ENCODE data around the gene SIDT2.

Gene SIDT2

DNA sequence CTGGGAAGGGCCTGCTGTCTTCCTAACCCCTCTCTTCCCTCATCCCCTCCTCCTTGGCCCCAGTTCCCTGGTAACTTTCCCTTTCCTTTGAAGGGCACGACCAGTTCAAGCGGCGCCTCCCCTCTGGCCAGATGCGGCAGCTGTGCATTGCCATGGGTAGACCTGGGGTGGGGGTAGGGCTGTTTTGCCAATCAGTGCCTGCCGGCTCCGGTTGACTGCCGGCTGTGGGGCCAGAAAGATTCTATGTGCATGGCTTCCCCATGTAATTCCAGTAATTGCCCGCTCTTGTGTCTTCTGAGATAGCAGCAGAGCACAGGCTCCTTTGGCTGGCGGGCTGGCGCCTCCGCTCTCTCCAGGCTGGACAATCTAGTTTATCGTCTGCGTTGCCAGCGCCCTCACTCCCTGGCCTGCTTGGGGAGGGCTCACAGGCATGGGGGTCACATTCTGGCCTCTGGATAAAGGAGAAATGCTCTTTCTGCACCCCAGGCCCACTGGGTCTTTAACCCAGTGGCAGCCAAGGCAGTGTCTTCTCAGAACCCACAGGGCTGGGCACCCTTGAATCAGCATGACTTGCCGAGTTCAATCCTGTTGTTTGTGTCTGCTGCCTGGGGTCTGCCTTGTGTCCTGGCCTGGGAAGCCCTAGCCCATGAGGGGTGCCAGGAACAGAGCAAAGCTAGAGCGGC, 9.4 kb downstream of the SIDT2 start:
- Histone ChIP-seq H3K36me3 (ENCODE audit: control insufficient read depth in 5 of 5, insufficient read depth in 5 of 5, low read length in 5 of 5) (peaks cover 3 to 90% (median 75%) of the 10 kb centered on the region in 5 donors), H3K4me1 (ENCODE audit: control insufficient read depth in 5 of 5, insufficient read depth in 5 of 5, low read length in 5 of 5) (peaks cover 0 to 47% (median 27%) of the 10 kb centered on the region in 5 donors), H3K27me3 (ENCODE audit: control insufficient read depth in 5 of 5, insufficient read depth in 4 of 5, low read length in 5 of 5) (no peaks in the 10 kb centered on the region), H3K27ac (ENCODE audit: low read depth, low read length) (no peak overlapping the region), H3K4me3 (ENCODE audit: low read depth in 1 of 5, low read length in 5 of 5) (no peak overlapping the region), H3K9ac (ENCODE audit: low read length in 5 of 5) (no peak overlapping the region), H3K9me3 (ENCODE audit: control insufficient read depth in 5 of 5, low read length in 5 of 5) (no peaks in the 10 kb centered on the region)

DNA sequence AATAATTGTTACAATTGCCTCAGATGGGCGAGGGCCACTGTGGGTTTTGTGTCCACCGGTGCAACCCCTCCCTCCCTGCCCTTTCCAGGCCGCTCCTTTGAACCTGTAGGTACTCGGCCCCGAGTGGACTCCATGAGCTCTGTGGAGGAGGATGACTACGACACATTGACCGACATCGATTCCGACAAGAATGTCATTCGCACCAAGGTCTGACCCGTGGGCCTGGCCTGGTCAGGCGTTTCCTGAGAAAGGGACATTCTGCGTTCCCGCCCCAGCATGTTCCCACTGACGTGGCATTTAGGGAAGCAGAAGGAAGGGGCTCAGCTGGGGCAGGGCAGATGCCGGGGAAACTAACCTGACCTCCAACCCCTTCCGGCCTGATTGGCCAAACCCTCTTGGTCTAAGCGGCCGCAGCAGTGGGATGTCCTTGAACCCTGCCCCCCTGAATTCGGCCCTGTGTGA, 10.1 kb downstream of the SIDT2 start:
- Histone ChIP-seq H3K27me3 (ENCODE audit: control insufficient read depth in 5 of 5, insufficient read depth in 4 of 5, low read length in 5 of 5) (no peaks in the 10 kb centered on the region), H3K27ac (ENCODE audit: low read depth, low read length) (no peak overlapping the region), H3K4me3 (ENCODE audit: low read depth in 1 of 5, low read length in 5 of 5) (no peak overlapping the region), H3K9ac (ENCODE audit: low read length in 5 of 5) (peak overlapping the region in 1 of 5 donors; percentile 43), H3K4me1 (ENCODE audit: control insufficient read depth in 5 of 5, insufficient read depth in 5 of 5, low read length in 5 of 5) (peaks cover 0 to 51% (median 27%) of the 10 kb centered on the region in 5 donors), H3K9me3 (ENCODE audit: control insufficient read depth in 5 of 5, low read length in 5 of 5) (no peaks in the 10 kb centered on the region), H3K36me3 (ENCODE audit: control insufficient read depth in 5 of 5, insufficient read depth in 5 of 5, low read length in 5 of 5) (peaks cover 3 to 91% (median 81%) of the 10 kb centered on the region in 5 donors)

DNA sequence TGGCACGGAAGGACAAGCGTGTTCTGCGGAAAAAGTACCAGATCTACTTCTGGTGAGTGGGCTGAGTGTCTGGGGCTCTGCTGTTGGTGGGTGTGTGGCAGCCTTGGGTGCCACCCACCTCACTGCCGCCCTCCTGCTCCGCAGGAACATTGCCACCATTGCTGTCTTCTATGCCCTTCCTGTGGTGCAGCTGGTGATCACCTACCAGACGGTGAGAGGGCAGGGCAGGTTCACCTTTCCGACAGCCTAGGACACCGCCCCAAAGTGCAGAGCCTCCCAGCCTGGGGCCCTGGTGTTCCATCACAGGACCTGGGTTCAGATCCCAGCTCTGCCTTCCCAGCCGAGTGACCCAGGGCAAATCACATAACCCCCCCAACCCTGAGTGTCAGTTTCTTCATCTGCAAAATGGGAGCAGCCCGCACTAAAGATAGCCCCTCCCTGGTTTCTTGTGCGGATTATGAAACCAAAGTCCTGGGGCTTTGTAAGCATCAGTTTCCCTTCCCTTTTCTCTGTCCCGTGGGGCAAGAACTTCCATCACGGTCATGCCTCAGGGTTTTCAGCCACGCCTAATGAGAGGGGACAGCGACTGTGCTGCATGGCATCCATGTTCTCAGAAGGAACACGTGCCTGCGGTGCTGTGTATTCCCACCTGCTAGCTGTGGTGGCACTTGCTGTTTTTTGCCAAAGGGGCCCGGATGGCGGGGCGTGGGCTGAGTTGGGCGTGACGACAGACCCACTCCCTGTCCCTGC, 10.8 kb downstream of the SIDT2 start:
- Histone ChIP-seq H3K27me3 (ENCODE audit: control insufficient read depth in 5 of 5, insufficient read depth in 4 of 5, low read length in 5 of 5) (no peaks in the 10 kb centered on the region), H3K4me3 (ENCODE audit: low read depth in 1 of 5, low read length in 5 of 5) (no peak overlapping the region), H3K9me3 (ENCODE audit: control insufficient read depth in 5 of 5, low read length in 5 of 5) (no peaks in the 10 kb centered on the region), H3K36me3 (ENCODE audit: control insufficient read depth in 5 of 5, insufficient read depth in 5 of 5, low read length in 5 of 5) (peaks cover under 1 to 91% (median 80%) of the 10 kb centered on the region in 5 donors), H3K9ac (ENCODE audit: low read length in 5 of 5) (peak overlapping the region in 1 of 5 donors; percentile 43), H3K4me1 (ENCODE audit: control insufficient read depth in 5 of 5, insufficient read depth in 5 of 5, low read length in 5 of 5) (peaks cover 0 to 59% (median 34%) of the 10 kb centered on the region in 5 donors), H3K27ac (ENCODE audit: low read depth, low read length) (no peak overlapping the region)

DNA sequence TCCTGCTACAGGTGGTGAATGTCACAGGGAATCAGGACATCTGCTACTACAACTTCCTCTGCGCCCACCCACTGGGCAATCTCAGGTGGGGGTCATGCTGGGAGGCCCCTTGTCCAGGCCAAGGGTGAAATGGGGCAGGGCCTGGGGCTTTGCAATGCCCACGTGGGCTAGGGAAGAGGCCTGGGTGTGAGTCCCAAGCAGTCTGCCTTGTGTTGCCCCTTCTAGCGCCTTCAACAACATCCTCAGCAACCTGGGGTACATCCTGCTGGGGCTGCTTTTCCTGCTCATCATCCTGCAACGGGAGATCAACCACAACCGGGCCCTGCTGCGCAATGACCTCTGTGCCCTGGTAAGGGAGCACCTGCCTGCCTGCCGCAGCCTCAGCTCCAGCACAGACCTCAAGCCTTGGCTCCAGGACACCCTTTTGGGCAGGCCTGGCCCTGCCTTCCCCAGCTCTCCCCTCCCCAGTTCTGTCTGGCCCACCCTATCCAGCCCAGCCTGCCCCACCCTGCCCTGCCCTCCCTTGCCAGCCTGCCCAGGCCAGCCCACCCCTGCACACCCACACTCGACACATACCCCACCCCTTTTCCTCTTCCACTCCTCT, 11.5 kb downstream of the SIDT2 start:
- H3K27ac ChIP-seq (ENCODE audit: low read depth, low read length) = no peak overlapping the region
- peaks cover 0 to 89% (median 77%) of the 10 kb centered on the region in 5 donors for H3K36me3 ChIP-seq (ENCODE audit: control insufficient read depth in 5 of 5, insufficient read depth in 5 of 5, low read length in 5 of 5)

DNA sequence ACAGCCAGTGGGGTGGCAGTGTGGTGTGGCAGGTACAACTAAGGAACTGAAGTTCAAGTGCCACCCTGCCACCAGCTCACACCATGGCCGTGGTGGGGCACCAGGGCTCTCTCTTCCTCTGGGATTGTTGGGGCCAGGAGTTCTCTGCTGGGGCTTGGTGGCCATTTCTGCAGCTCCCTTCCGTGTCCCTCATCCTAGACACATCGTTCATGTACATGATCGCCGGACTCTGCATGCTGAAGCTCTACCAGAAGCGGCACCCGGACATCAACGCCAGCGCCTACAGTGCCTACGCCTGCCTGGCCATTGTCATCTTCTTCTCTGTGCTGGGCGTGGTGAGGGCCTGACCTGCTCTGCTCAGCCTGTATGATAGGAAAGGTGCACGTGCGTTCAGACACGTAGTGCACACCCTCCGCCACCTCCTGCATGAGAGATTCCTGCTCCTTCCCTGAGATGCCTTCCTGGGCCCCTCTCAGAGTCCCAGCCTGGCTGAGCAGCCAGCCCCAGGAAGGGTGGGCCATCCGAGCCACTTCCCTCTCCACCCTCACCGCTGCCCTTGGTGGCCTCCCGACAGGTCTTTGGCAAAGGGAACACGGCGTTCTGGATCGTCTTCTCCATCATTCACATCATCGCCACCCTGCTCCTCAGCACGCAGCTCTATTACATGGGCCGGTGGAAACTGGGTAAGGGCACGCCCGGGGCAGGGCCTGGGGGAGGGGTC, 13.3 kb downstream of the SIDT2 start:
- Histone ChIP-seq H3K4me1 (ENCODE audit: control insufficient read depth in 5 of 5, insufficient read depth in 5 of 5, low read length in 5 of 5) (peaks cover 0 to 51% (median 32%) of the 10 kb centered on the region in 5 donors), H3K36me3 (ENCODE audit: control insufficient read depth in 5 of 5, insufficient read depth in 5 of 5, low read length in 5 of 5) (peaks cover 0 to 93% (median 87%) of the 10 kb centered on the region in 5 donors), H3K9ac (ENCODE audit: low read length in 5 of 5) (no peak overlapping the region), H3K27ac (ENCODE audit: low read depth, low read length) (no peak overlapping the region), H3K9me3 (ENCODE audit: control insufficient read depth in 5 of 5, low read length in 5 of 5) (no peaks in the 10 kb centered on the region), H3K4me3 (ENCODE audit: low read depth in 1 of 5, low read length in 5 of 5) (no peak overlapping the region), H3K27me3 (ENCODE audit: control insufficient read depth in 5 of 5, insufficient read depth in 4 of 5, low read length in 5 of 5) (no peaks in the 10 kb centered on the region)

More for the DNA sequence above, 11.5 kb downstream of the SIDT2 start:
- no peaks in the 10 kb centered on the region for H3K9me3 ChIP-seq (ENCODE audit: control insufficient read depth in 5 of 5, low read length in 5 of 5)
- H3K4me1 ChIP-seq (ENCODE audit: control insufficient read depth in 5 of 5, insufficient read depth in 5 of 5, low read length in 5 of 5) = peaks cover 0 to 63% (median 39%) of the 10 kb centered on the region in 5 donors
- H3K27me3 ChIP-seq (ENCODE audit: control insufficient read depth in 5 of 5, insufficient read depth in 4 of 5, low read length in 5 of 5) = no peaks in the 10 kb centered on the region
- no peak overlapping the region for H3K4me3 ChIP-seq (ENCODE audit: low read depth in 1 of 5, low read length in 5 of 5)
- no peak overlapping the region for H3K9ac ChIP-seq (ENCODE audit: low read length in 5 of 5)

DNA sequence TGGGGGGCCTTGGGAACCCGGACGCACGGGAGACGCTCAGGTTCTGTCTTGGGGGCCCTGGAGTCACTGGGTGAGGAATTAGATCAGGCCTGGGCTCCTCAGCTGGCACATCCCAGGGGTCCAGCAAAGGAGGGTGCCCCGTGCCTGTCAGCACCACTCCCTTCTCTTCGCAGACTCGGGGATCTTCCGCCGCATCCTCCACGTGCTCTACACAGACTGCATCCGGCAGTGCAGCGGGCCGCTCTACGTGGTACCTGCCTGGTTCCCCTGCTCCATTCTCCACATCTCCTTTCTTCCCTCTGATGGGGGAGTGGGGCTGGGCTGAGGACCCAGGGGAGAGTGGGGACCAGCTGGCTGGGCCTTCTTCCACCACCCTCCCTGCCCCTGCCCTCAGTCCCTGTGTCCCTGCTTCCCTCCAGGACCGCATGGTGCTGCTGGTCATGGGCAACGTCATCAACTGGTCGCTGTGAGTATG, 13.9 kb downstream of the SIDT2 start:
- Histone ChIP-seq H3K27me3 (ENCODE audit: control insufficient read depth in 5 of 5, insufficient read depth in 4 of 5, low read length in 5 of 5) (no peaks in the 10 kb centered on the region), H3K4me1 (ENCODE audit: control insufficient read depth in 5 of 5, insufficient read depth in 5 of 5, low read length in 5 of 5) (peaks cover 0 to 47% (median 27%) of the 10 kb centered on the region in 5 donors), H3K36me3 (ENCODE audit: control insufficient read depth in 5 of 5, insufficient read depth in 5 of 5, low read length in 5 of 5) (peaks cover 0 to 90% (median 81%) of the 10 kb centered on the region in 5 donors), H3K27ac (ENCODE audit: low read depth, low read length) (no peak overlapping the region), H3K9me3 (ENCODE audit: control insufficient read depth in 5 of 5, low read length in 5 of 5) (no peaks in the 10 kb centered on the region), H3K4me3 (ENCODE audit: low read depth in 1 of 5, low read length in 5 of 5) (no peak overlapping the region), H3K9ac (ENCODE audit: low read length in 5 of 5) (no peak overlapping the region)

DNA sequence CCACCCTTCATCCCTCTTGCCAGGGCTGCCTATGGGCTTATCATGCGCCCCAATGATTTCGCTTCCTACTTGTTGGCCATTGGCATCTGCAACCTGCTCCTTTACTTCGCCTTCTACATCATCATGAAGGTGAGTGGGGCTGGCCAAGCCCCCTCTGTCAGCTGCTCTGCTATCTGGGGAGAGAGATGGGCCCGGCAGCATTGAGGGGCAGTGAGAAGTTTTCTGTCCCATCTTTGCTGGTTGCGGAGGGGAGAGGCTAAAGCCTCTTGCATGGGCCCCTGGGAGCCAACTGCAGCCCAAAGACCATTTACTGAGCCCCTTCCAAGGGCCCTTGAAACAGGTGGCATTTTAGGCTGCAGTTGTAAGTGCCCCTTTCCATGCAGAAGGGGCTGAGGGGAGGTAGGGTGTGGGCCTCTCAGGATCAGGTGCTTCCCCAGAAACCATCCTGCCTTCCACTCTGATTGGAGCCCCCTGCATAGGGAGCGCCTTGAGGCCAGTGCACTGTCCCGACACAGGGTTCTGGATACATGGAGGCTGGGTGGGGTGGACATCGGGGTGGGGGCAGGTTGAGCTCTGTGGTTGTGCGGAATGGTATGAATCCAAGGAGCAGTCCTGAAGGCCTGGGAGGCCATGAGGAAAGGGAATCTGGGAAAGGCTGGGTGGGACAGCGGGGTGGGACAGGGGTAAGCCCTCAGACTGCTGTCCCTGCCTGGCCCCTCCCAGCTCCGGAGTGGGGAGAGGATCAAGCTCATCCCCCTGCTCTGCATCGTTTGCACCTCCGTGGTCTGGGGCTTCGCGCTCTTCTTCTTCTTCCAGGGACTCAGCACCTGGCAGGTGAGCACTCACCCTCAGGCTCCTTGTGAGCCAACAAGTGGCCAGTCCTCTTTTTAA, 14.8 kb downstream of the SIDT2 start:
- peaks cover 0 to 81% (median 72%) of the 10 kb centered on the region in 5 donors for H3K36me3 ChIP-seq (ENCODE audit: control insufficient read depth in 5 of 5, insufficient read depth in 5 of 5, low read length in 5 of 5)
- H3K27me3 ChIP-seq (ENCODE audit: control insufficient read depth in 5 of 5, insufficient read depth in 4 of 5, low read length in 5 of 5) = no peaks in the 10 kb centered on the region
- peaks cover 0 to 47% (median 27%) of the 10 kb centered on the region in 5 donors for H3K4me1 ChIP-seq (ENCODE audit: control insufficient read depth in 5 of 5, insufficient read depth in 5 of 5, low read length in 5 of 5)
- no peak overlapping the region for H3K27ac ChIP-seq (ENCODE audit: low read depth, low read length)
- no peak overlapping the region for H3K9ac ChIP-seq (ENCODE audit: low read length in 5 of 5)
- no peaks in the 10 kb centered on the region for H3K9me3 ChIP-seq (ENCODE audit: control insufficient read depth in 5 of 5, low read length in 5 of 5)
- H3K4me3 ChIP-seq (ENCODE audit: low read depth in 1 of 5, low read length in 5 of 5) = no peak overlapping the region

DNA sequence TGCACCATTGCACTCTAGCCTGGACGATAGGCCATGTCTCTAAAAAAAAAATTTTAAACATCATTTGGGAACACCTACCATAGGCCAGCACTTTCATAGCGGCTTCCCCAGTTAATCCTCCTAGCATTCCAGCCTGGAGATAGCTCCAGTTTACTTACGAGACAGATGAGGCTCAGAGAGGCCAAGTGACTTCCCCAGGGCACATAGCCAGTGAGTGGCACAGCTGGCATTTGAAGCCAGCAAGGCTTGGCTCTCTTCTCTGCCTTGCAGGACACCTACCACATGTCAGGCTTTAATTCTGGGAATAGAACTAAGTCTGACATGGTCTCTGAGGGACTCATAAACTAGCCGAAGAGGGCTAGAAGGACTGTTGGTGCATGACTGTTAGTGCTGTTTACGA, 15.7 kb downstream of the SIDT2 start:
- no peak overlapping the region for H3K27ac ChIP-seq (ENCODE audit: low read depth, low read length)
- no peaks in the 10 kb centered on the region for H3K27me3 ChIP-seq (ENCODE audit: control insufficient read depth in 5 of 5, insufficient read depth in 4 of 5, low read length in 5 of 5)
- no peak overlapping the region for H3K9ac ChIP-seq (ENCODE audit: low read length in 5 of 5)
- H3K9me3 ChIP-seq (ENCODE audit: control insufficient read depth in 5 of 5, low read length in 5 of 5) = no peaks in the 10 kb centered on the region
- peaks cover 0 to 72% (median 63%) of the 10 kb centered on the region in 5 donors for H3K36me3 ChIP-seq (ENCODE audit: control insufficient read depth in 5 of 5, insufficient read depth in 5 of 5, low read length in 5 of 5)
- H3K4me1 ChIP-seq (ENCODE audit: control insufficient read depth in 5 of 5, insufficient read depth in 5 of 5, low read length in 5 of 5) = peaks cover 0 to 48% (median 35%) of the 10 kb centered on the region in 5 donors
- no peak overlapping the region for H3K4me3 ChIP-seq (ENCODE audit: low read depth in 1 of 5, low read length in 5 of 5)

DNA sequence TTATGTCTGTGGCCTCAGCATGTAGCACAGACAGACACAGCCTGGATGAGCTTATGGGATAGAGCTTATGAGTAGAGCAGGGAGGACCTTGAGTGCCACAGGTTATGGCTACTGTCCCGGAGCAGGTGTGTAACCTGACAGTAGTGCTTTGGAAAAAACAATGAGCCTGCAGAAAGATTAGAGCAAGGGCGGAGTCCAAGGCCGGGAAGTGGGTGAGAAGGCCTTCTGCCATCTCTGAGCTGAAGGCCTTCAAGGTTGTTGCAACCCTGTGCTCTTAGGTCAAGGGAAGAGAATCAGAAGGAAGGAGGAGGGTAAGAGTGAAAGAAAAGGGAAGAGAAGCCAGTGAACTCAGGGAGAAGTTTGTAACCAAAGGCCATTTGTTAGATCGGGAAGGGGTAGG, 16.7 kb downstream of the SIDT2 start:
- Histone ChIP-seq H3K4me3 (ENCODE audit: low read depth in 1 of 5, low read length in 5 of 5) (no peak overlapping the region), H3K36me3 (ENCODE audit: control insufficient read depth in 5 of 5, insufficient read depth in 5 of 5, low read length in 5 of 5) (peaks cover 0 to 62% (median 53%) of the 10 kb centered on the region in 5 donors)

More for the DNA sequence above, 16.7 kb downstream of the SIDT2 start:
- no peaks in the 10 kb centered on the region for H3K9me3 ChIP-seq (ENCODE audit: control insufficient read depth in 5 of 5, low read length in 5 of 5)
- H3K27me3 ChIP-seq (ENCODE audit: control insufficient read depth in 5 of 5, insufficient read depth in 4 of 5, low read length in 5 of 5) = no peaks in the 10 kb centered on the region
- peaks cover 0 to 51% (median 42%) of the 10 kb centered on the region in 5 donors for H3K4me1 ChIP-seq (ENCODE audit: control insufficient read depth in 5 of 5, insufficient read depth in 5 of 5, low read length in 5 of 5)
- H3K27ac ChIP-seq (ENCODE audit: low read depth, low read length) = no peak overlapping the region
- H3K9ac ChIP-seq (ENCODE audit: low read length in 5 of 5) = no peak overlapping the region
